GM21786 (cell line): ENCODE measurements around the gene KIF25.
"Not testable (repeated sequence)": the region's sequence is repeated elsewhere in the genome, so short reads cannot be mapped to it uniquely, and the experiment has no call there.

Experiments
- ATAC-seq: cut with Tn5 transposase; IDR thresholded peaks from one replicate; pipeline ENCODE4 v1.9.1; 2021; ENCODE audit not compliant: unreplicated experiment

The KIF25 gene

DNA sequence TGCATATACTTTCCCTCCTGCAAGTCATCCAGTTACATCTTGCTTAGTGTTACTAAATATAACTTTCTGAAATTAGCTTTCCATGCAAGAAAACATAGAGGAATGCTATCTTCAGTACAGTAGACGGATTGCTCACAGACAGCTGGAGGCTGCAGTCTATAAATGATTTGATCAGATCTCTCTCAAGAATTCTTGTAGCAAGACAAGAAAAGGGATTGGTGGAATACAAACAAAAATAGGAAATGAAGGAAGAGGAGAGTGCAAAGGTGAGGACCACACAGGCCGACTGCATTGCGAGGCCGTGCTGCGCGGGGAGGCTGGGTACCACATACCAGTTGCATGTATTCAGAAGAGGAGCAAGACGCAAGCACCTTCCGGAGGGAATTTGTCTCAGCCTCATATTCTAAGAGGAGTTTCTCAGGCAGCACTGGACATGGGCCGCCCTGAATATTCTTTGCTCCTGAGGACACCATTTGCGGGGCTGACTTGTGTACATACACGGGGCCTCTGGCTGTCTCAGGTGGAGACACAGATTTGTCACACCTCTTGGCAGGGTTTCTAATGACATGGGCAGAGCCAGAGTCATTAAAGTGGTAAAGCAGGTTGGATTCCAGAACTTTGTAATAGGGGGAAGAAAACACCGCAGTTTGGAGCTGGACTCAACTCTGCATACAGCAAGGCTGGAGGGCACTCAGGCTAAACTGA is 22.7 kb upstream of the KIF25 start:
- no peak for ATAC-seq

- ATAC-seq = no peak
These were observed 22.0 kb upstream of the KIF25 start for GRCh38 chr6:167975458-167975857.

DNA sequence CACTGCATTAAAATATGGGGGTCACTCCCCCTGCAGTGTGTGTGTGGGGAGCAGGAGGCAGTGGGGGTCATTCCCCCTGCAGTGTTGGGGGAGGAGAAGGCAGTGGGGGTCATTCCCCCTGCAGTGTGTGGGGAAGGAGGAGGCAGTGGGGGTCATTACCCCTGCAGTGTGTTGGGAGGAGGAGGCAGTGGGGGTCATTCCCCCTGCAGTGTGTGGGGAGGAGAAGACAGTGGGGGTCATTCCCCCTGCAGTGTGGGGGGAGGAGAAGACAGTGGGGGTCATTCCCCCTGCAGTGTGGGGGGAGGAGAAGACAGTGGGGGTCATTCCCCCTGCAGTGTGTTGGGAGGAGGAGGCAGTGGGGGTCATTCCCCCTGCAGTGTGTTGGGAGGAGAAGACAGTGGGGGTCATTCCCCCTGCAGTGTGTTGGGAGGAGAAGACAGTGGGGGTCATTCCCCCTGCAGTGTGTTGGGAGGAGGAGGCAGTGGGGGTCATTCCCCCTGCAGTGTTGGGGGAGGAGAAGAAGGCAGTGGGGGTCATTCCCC is 21.3 kb upstream of the KIF25 start:
- ATAC-seq = not testable (repeated sequence)

DNA sequence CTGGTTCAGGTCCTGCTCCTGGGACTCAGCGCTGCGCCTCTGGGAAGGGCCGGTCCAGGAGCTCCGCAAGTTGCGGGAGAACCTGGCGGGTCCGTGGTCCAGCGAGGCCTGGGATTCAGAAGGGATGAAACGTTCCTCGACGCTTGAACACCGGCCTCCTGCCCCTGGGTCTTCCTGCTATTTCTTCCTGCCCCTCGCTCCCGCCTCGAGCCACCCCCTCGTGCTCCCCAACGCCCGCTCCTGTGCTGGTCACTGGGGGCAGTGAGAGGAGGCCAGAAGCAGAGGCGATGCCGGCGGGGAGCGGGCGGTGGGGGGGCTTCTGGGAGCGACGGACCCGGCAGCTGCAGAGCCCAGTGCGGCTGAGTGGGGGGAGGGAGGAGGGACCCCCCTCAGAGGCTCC is 20.8 kb upstream of the KIF25 start:
- ATAC-seq = no peak

DNA sequence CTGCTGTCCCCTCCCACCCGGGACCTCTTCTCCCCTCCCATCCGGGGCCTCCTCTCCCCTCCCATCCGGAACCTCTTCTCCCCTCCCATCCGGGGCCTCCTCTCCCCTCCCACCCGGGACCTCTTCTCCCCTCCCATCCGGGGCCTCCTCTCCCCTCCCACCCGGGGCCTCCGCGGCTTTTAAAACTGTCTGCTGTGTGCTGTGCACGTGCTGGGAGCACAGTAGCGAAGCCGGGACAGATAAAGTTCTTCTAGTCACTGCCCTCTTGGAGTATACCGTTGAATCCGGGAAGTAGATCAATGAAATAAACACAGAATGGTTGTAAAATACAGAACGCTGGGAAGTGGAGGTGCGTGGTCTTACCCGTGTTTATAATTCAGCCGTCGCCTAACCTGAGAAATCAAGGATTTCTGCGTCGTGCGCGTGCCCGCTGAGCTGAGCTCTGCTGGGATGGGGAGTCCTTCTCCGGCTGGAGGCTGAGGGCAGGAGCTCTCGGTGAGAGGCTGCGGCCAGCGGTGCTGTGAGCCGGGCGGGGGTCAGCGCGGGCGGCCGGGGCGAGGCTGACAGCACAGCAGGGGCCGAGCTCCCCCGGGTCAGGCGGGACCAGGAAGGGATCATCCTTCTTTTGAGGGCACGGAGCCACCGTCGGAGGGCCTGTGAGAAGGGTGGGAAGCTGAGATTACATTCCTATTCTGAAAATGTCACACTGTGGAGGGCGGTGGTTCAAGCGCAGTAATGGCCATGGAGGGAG is 19.6 kb upstream of the KIF25 start:
- ATAC-seq = no peak

- ATAC-seq = no peak
These were observed 18.9 kb upstream of the KIF25 start for GRCh38 chr6:167978607-167979006.

DNA sequence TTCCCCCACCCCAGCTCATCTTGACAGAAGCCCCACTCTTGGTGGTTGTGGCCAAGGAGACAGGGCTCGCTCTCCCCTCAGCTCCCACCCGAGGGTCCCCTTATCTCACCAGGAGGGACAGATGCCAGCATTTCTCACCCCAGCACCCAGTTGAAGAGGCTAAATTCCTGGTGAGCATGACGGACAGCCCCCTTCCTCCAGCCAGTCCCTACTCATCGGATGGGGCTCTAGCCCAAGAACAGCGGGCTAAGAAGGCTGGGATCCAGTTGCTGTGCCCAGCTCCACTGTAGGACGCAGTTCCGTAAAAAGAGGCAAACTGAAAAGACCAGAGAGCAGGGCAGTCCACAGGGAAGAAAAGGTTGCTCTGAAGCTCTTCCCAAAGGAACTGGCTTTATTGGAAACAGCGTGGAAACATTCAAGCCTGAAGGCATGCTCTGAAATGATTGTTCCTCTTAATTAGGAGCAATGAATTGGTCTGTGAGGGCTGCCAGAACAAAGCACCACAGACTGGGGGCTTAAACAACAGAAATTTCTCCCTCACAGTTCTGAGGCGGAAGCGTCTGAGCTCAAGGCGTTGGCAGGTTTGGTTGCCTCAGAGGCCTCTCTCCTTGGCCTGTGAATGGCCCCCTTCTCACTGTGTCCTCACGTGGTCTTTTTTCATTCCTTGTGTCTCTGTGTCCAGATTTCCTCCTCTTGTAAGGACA is 17.9 kb upstream of the KIF25 start:
- no peak for ATAC-seq

GRCh38 chr6:167980911-167981580 is 16.4 kb upstream of the KIF25 start:
- no peak for ATAC-seq

GRCh38 chr6:167981916-167982462 is 15.5 kb upstream of the KIF25 start:
- no peak for ATAC-seq

GRCh38 chr6:167984144-167984719 is 13.2 kb upstream of the KIF25 start:
- ATAC-seq = no peak

DNA sequence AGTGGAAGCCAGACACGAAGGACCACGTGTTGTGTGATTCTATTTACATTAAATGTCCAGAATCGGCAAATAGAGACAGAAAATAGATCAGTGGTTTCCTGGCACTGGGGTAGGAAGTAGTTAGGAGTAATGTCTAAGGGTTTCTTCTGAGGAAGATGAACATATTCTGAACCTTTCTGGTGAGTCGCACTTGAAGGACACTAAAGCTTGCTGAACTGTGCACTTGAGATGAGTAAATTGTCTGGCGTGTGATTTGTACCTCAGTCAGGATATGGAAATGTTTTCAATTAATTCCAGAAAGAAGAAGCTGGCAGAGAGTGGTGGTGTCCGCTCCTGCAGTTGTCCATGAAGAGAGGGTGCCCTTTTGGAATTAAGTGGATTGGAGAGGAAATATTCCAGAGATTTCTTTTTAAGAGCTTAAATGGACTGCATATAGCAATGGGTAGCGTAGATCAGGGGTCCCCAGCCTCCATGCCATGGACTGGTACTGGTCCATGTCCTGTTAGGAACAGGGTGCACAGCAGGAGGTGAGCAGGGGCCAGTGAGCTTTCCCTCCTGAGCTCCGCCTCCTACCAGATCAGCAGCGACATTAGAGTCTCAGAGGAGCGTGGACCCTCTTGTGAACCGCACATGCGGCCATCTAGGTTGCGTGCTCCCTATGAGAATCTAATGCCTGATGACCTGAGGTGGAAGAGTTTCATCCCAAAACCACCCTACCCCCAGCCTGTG is 12.4 kb upstream of the KIF25 start:
- no peak for ATAC-seq

DNA sequence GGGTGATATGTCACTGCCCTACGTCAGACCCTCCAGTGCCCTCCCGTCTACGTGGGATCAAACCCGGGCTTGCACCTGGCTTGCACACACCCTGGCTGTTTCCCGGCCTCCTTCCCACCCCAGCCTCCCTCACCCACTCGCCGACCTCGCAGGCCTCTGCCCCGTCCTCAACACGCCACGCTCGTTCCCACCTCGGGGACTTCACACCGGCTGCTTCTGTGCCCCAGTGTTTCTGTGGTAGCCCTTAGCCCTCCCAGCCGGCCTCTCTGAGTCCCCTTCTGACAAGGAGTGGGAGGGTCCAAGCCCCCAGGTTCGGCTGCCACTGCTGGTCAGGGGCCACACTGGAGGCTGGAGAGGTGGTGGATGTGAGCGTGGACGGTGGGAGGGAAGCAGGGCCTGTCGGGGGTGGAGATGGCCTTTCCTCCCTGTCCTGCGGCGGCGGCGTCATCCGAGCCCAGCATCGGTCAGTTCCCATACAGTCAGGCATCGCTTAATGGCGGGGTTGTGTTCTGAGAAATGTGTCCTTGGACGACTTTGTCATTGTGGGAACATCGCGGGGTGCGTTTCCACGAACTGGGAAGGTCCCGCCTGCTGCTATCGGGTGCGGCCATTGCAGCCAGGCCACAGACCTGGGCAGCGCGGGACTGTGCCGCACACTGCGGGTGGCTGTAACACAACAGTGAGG is 11.4 kb upstream of the KIF25 start:
- ATAC-seq = no peak

DNA sequence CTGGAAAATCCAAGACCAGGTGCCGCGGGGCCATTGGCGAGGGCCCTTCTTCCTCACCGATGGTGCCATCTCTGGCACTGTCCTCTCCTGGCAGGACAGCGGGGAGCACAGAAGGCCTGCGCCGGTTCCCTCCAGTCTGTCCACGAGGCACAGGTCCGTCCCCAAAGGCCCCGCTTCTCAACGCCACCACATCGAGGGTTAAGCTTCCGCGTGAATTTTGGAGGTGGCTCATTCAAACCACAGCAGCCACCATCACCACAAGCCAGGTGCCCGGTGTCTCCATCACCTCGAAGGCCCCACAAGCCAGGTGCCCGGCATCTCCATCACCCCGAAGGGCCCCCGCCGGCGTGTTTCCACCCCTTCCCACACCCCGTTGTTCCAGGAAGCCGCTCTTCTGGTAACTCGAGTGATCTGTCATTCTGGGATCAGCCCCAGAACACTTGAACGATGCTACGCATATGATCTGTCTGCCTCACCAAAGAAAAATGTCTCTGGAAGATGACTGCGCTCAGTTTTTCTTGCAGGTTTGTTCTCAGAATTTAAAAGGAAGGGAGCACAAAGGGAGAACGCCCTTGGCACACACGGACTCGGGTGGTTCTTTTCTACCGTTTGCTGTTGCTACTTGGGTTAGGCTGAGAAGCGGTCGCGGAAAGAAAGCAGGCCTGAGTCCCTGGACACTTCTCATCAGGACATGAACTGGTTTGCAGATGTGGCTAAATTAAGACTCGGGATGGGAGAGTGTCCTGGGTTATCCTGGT is 9.9 kb upstream of the KIF25 start:
- no peak for ATAC-seq

DNA sequence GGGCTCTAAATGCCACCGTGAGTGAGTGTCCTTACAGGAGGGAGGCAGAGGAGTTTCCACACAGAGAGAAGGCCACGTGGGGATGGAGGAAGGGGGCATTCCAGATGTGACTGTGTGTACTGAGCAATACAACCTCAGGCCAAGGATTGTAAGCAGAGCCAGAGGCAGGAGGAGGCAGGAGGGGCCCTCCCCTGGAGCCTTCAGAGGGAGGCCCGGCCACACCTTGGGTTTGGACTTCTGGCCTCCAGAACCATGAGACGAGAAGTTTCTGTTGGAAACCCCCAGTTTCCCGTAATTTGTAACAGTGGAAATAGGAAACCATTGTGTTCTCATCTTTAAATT is 9.3 kb upstream of the KIF25 start:
- no peak for ATAC-seq

GRCh38 chr6:167988945-167989841 is 8.3 kb upstream of the KIF25 start:
- no peak for ATAC-seq

GRCh38 chr6:167990016-167990945 is 7.2 kb upstream of the KIF25 start:
- ATAC-seq = no peak

- no peak for ATAC-seq
These were observed 4.3 kb upstream of the KIF25 start for GRCh38 chr6:167993169-167993568.
